T-helper 17 cell (primary cell): ENCODE measurements around the gene FAM186B. TPM values are rescaled to one million over a fixed set of nuclear protein-coding genes. Genes with fewer than 3 reads are reported as not detected.
A peak's percentile ranks its signal among the peaks of the same experiment; 100 is the strongest.

Experiments used
- ATAC-seq: fragments of 150-1000 bp; cut with Tn5 transposase; 2 replicates; pipeline ENCODE4 v1.10.0; 2021; ENCODE audit warnings: mild to moderate bottlenecking, moderate library complexity
- DNase-seq, 3 donors: peaks; one replicate each; pipeline versions ENCODE4 v3.0.0 to v3.0.0-alpha.2; 2020 to 2021
- H3K9me3 ChIP-seq: one replicate; pipeline ENCODE4 v1.7.0; 2013; ENCODE audit warnings: low read length, mild to moderate bottlenecking; ENCODE audit not compliant: control insufficient read depth, poor library complexity, severe bottlenecking
- H3K27ac Mint-ChIP-seq: one replicate; pipeline ENCODE4 v1.8.0; 2022; ENCODE audit warnings: mild to moderate bottlenecking, moderate library complexity, mixed read lengths
- H3K27me3 Mint-ChIP-seq: one replicate; pipeline ENCODE4 v1.8.0; 2022; ENCODE audit warnings: mixed read lengths
- H3K36me3 Mint-ChIP-seq: one replicate; pipeline ENCODE4 v1.8.0; 2022; ENCODE audit warnings: low read depth, mixed read lengths
- H3K4me1 Mint-ChIP-seq: one replicate; pipeline ENCODE4 v1.8.0; 2022; ENCODE audit warnings: mild to moderate bottlenecking, mixed read lengths
- H3K4me3 Mint-ChIP-seq: one replicate; pipeline ENCODE4 v1.8.0; 2022; ENCODE audit warnings: mild to moderate bottlenecking, moderate library complexity, mixed read lengths
- total RNA-seq, 4 donors: library from RNA in 2 of 4; stranded (reverse) in 2 of 4; gene quantifications; one replicate each; pipeline ENCODE4 v1.2.3 and lab custom pipeline; 2022 to 2026

Gene FAM186B
- total RNA-seq, 2 donors from 2014 or later = 0.37 to 0.39 TPM

- Mint-ChIP-seq H3K27me3 (no peaks in the 10 kb centered on the region), H3K4me3 (no peak overlapping the region)
- no peaks in the 10 kb centered on the region for H3K9me3 ChIP-seq
Observed at GRCh38 chr12:49643961-49644619, 38.7 kb upstream of the FAM186B start.

DNA sequence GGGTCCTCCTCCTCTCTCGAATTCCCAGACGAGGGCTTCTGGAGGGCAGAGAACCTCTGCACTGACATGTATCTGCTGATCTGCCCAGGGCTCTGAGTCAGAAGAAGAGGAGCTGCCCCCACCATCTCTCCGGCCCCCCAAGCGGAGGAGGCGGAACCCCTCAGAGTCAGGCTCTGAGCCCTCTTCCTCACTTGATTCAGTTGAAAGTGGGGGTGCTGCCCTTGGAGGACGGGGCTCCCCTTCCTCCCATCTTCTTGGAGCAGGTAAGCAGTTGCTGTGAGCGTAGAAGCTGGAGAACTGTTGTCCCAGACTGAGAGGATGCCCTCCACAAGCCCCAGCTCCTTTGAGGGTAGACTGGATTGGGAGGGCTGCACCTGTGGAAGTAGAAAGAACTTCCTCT is 37.7 kb upstream of the FAM186B start:
- DNase-seq (no peak), ATAC-seq (no peak)
- H3K9me3 ChIP-seq = no peaks in the 10 kb centered on the region
- Mint-ChIP-seq H3K4me1 (peaks cover 18% of the 10 kb centered on the region), H3K27me3 (no peaks in the 10 kb centered on the region), H3K27ac (peak overlapping the region; percentile 34), H3K4me3 (no peak overlapping the region), H3K36me3 (peaks cover 2% of the 10 kb centered on the region)

More at GRCh38 chr12:49643961-49644619, 38.7 kb upstream of the FAM186B start:
- Mint-ChIP-seq H3K27ac (peak overlapping the region; percentile 90), H3K36me3 (peaks cover 2% of the 10 kb centered on the region), H3K4me1 (peaks cover 18% of the 10 kb centered on the region)
- ATAC-seq = peak; percentile 26
- no peak for DNase-seq

- H3K9me3 ChIP-seq = no peaks in the 10 kb centered on the region
- Mint-ChIP-seq H3K36me3 (peaks cover 2% of the 10 kb centered on the region), H3K27ac (peak overlapping the region; percentile 47), H3K4me1 (peaks cover 18% of the 10 kb centered on the region), H3K4me3 (no peak overlapping the region), H3K27me3 (no peaks in the 10 kb centered on the region)
- DNase-seq = no peak
- no peak for ATAC-seq
Observed at GRCh38 chr12:49642370-49642802, 36.9 kb upstream of the FAM186B start.

GRCh38 chr12:49641748-49642369 is 36.4 kb upstream of the FAM186B start:
- H3K27me3 Mint-ChIP-seq = no peaks in the 10 kb centered on the region
- H3K27ac Mint-ChIP-seq = peak overlapping the region; percentile 47
- DNase-seq (no peak), ATAC-seq (no peak)
- H3K36me3 Mint-ChIP-seq = peaks cover 2% of the 10 kb centered on the region
- H3K9me3 ChIP-seq = no peaks in the 10 kb centered on the region
- H3K4me3 Mint-ChIP-seq = no peak overlapping the region
- peaks cover 23% of the 10 kb centered on the region for H3K4me1 Mint-ChIP-seq

GRCh38 chr12:49636979-49637755 is 31.7 kb upstream of the FAM186B start:
- Mint-ChIP-seq H3K27me3 (no peaks in the 10 kb centered on the region), H3K36me3 (no peaks in the 10 kb centered on the region), H3K4me1 (peaks cover 20% of the 10 kb centered on the region), H3K27ac (peak overlapping the region; percentile 29), H3K4me3 (no peak overlapping the region)
- no peaks in the 10 kb centered on the region for H3K9me3 ChIP-seq
- DNase-seq = peak in 2 of 3 donors; percentile 27 to 30
- ATAC-seq = peak; percentile 97

DNA sequence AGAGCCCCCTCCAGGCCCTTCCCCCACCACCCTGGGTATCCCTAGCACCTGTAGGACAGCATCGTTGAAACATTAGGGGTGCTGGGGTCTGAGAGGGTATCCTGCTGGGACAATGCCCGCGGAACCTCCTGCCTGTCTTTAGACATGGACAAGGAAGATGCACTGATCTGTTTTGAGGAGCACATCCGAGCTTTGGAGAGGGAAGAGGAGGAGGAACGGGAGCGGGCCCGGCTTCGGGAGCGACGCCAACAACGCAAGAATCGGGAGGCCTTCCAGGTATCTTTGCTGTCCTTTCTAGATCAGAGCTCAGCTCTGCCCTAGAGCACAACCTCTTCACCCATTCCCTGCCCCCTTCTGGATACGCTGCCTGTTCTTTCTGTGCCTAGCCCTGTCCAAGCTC is 31.1 kb upstream of the FAM186B start:
- ATAC-seq = no peak
- H3K4me3 Mint-ChIP-seq = no peak overlapping the region

DNA sequence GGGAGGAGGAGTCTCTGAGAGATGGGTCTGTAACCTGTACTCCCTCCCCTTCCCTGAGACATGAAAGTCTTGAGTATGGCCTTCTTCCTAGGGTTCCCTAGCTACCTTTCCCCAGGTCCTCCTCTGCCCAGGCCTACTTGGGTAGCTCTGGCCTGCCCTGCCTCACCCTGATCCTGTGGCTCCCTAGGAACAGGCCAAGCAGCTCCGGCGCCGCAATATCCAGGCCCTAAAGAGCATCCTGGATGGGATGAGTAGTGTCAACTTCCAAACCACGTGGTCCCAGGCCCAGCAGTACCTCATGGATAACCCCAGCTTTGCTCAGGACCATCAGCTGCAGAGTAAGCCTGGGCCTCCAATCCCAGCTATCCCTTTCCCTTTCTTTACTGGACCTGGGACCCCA is 30.2 kb upstream of the FAM186B start:
- Mint-ChIP-seq H3K4me3 (no peak overlapping the region), H3K4me1 (peaks cover 22% of the 10 kb centered on the region)

More for the DNA sequence above, 31.1 kb upstream of the FAM186B start:
- H3K4me1 Mint-ChIP-seq = peaks cover 24% of the 10 kb centered on the region
- DNase-seq = no peak
- H3K36me3 Mint-ChIP-seq = no peaks in the 10 kb centered on the region
- H3K9me3 ChIP-seq = no peaks in the 10 kb centered on the region
- no peaks in the 10 kb centered on the region for H3K27me3 Mint-ChIP-seq
- H3K27ac Mint-ChIP-seq = peak overlapping the region; percentile 29

GRCh38 chr12:49635036-49635435 is 29.6 kb upstream of the FAM186B start:
- Mint-ChIP-seq H3K4me3 (no peak overlapping the region), H3K4me1 (peaks cover 19% of the 10 kb centered on the region), H3K27me3 (no peaks in the 10 kb centered on the region), H3K36me3 (no peaks in the 10 kb centered on the region), H3K27ac (no peak overlapping the region)
- H3K9me3 ChIP-seq = no peaks in the 10 kb centered on the region
- no peak for ATAC-seq
- no peak for DNase-seq

More for the DNA sequence above, 30.2 kb upstream of the FAM186B start:
- no peaks in the 10 kb centered on the region for H3K9me3 ChIP-seq
- H3K27me3 Mint-ChIP-seq = no peaks in the 10 kb centered on the region
- ATAC-seq (no peak), DNase-seq (no peak)
- peak overlapping the region; percentile 29 for H3K27ac Mint-ChIP-seq
- no peaks in the 10 kb centered on the region for H3K36me3 Mint-ChIP-seq

DNA sequence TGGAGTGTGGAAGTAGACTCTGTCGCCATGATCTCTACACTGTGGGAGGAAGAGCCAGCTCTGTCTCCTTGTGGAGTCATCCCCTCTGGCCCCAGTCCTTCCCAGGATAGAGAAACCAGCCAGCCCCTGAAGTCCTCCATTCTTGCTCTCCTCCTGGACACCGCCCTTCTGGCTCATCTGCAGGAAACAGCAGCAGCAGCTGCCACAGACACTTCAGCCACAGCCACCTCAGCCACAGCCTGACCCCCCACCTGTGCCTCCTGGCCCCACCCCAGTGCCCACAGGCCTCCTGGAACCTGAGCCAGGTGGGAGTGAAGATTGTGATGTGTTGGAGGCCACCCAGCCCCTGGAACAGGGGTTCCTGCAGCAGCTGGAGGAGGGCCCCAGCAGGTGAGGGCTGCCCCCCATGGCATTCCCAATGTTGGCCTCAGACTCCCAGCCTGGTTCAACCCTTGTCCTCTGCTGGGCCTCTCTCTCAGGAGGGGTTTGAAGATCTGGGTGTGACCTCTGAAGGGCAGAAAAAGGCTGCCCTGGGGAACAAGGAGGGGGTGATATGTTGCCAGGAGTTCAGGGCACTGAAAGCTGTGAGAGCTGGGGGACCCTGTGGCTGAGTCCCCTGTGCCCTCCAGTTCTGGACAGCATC is 28.4 kb upstream of the FAM186B start:
- H3K9me3 ChIP-seq = no peaks in the 10 kb centered on the region
- Mint-ChIP-seq H3K36me3 (no peaks in the 10 kb centered on the region), H3K4me3 (no peak overlapping the region), H3K4me1 (peaks cover 22% of the 10 kb centered on the region), H3K27me3 (no peaks in the 10 kb centered on the region), H3K27ac (no peak overlapping the region)
- ATAC-seq (no peak), DNase-seq (no peak)

DNA sequence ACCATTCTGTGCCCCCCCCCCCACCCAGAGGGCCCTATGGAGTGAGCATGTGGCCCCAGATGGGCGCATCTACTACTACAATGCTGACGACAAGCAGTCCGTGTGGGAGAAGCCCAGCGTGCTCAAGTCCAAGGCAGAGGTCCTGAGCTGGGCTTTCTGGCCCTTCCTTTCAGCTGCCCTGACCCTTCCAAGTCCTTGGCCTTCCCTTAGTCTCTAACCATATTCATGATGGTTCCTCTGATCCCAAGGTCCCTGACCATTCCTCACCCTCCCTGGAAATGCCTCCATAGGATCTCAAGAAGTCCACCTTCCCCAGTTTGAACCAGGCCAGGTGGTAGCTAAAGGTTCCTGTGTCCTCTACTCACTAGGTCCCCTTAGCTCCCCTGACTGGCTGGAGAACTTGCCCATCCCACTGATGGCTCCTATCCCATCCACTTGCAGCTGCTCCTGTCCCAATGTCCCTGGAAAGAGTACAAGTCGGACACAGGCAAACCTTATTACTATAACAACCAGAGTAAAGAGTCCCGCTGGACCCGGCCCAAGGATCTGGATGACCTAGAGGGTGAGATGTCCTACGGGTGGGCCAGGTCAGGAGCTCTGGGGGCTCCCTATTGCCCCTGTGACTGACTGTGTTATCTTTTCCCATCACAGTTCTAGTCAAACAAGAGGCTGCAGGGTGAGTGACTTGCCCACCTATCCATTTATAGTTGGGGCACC is 27.7 kb upstream of the FAM186B start:
- Mint-ChIP-seq H3K4me1 (peaks cover 22% of the 10 kb centered on the region), H3K27me3 (no peaks in the 10 kb centered on the region), H3K4me3 (no peak overlapping the region), H3K27ac (no peak overlapping the region), H3K36me3 (no peaks in the 10 kb centered on the region)
- H3K9me3 ChIP-seq = no peaks in the 10 kb centered on the region
- DNase-seq (no peak), ATAC-seq (no peak)

DNA sequence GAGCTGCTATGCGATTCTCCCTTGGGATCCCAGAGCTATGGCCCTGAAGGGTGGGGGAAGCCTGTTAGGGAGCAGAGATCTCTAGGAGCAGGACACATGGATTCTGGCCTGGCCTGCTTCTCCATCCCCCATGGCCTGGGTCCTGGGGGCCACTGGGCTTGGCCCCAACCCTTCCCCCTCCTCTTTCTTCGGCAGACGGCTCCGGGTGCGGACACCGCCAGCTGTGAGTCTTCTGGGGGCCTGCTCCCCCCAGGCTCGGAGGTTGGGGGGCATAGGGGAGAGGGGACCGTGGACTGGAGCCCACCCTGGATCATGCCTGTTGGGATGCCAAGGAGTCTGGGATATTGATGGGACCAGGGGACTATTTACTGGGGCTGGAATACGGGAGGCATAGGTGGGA is 27.0 kb upstream of the FAM186B start:
- DNase-seq = no peak
- Mint-ChIP-seq H3K4me3 (no peak overlapping the region), H3K27me3 (no peaks in the 10 kb centered on the region), H3K4me1 (peaks cover 22% of the 10 kb centered on the region), H3K36me3 (no peaks in the 10 kb centered on the region), H3K27ac (peak overlapping the region; percentile 19)
- H3K9me3 ChIP-seq = no peaks in the 10 kb centered on the region
- ATAC-seq = no peak

DNA sequence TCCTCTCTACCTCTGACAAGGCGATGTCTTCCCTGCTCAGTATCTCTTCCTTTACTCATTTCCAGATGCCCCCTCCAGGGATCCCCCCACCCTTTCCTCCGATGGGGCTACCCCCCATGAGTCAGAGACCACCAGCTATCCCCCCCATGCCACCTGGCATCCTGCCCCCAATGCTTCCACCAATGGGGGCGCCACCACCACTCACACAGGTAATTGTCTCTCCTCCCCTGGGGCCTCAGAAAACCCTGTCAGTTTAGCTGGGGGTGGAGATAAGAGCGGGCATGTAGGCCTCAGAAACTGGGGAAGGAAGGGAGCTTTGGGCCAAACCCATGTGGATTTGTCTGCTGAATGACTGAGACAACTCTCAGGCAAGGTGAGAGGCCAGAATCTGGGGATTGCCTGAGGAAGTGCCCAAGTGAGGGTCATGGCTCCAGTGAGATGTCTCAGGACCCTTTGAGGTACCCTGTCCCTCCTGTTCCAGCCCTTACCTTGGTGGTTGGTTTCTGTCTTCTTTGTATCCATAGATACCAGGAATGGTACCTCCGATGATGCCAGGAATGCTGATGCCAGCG is 26.0 kb upstream of the FAM186B start:
- H3K27me3 Mint-ChIP-seq = no peaks in the 10 kb centered on the region
- no peak for ATAC-seq
- H3K9me3 ChIP-seq = no peaks in the 10 kb centered on the region
- no peak overlapping the region for H3K27ac Mint-ChIP-seq
- no peak overlapping the region for H3K4me3 Mint-ChIP-seq
- no peak for DNase-seq
- peaks cover 13% of the 10 kb centered on the region for H3K4me1 Mint-ChIP-seq
- no peaks in the 10 kb centered on the region for H3K36me3 Mint-ChIP-seq
